ENCODE results near the gene RFC2. TPM values are rescaled to one million over a fixed set of nuclear protein-coding genes. Genes with fewer than 3 reads are reported as not detected.

The RFC2 gene
- total RNA-seq, 4 donors from 2014 or later = 7.3 to 17.7 (median 11.7) TPM

DNA sequence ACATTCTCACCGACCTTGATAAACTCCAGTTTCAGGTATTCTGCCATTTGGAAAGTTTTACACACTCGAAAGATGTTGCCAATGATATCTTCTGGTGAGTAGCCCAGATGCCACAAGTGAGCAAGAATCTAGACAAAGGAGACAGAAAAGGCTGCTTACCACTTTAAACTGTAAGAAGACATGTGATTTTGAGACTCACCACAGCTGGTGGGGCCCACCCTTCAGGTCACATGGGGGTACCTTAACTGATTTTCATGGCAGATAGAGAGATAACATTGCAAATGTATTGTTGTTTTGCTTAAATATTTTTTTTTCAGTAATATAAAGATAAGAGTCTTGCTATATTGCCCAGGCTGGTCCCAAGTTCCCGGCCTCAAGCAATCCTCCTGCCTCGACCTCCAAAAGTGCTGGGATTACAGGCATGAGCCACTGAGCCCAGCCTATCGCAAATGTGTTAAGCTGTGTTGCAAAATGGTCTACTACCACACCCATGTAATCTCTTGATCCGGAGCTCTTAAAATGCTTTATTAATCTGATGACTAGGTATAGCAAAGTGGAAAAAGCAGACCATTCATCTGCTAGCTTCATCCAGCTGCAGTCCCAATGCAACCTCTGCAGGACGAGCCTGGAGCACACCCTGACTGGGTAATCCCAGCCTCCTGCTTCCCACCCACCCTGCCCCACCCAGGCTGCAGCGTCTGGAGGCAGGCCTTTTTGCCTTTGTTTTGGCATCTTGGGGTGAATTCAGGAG, 18.5 kb downstream of the RFC2 start:
- TF ChIP-seq, protein P1, sequence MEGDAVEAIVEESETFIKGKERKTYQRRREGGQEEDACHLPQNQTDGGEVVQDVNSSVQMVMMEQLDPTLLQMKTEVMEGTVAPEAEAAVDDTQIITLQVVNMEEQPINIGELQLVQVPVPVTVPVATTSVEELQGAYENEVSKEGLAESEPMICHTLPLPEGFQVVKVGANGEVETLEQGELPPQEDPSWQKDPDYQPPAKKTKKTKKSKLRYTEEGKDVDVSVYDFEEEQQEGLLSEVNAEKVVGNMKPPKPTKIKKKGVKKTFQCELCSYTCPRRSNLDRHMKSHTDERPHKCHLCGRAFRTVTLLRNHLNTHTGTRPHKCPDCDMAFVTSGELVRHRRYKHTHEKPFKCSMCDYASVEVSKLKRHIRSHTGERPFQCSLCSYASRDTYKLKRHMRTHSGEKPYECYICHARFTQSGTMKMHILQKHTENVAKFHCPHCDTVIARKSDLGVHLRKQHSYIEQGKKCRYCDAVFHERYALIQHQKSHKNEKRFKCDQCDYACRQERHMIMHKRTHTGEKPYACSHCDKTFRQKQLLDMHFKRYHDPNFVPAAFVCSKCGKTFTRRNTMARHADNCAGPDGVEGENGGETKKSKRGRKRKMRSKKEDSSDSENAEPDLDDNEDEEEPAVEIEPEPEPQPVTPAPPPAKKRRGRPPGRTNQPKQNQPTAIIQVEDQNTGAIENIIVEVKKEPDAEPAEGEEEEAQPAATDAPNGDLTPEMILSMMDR (IDR thresholded peaks at IDR 0.05; ENCODE audit: low read depth) = no peak

GRCh38 chr7:74233655-74234285, 20.4 kb downstream of the RFC2 start:
- TF ChIP-seq, protein P1 (IDR thresholded peaks at IDR 0.05; ENCODE audit: low read depth) = no peak

GRCh38 chr7:74231232-74231590, 23.0 kb downstream of the RFC2 start:
- TF ChIP-seq, protein P1 (IDR thresholded peaks at IDR 0.05; ENCODE audit: low read depth) = no peak

DNA sequence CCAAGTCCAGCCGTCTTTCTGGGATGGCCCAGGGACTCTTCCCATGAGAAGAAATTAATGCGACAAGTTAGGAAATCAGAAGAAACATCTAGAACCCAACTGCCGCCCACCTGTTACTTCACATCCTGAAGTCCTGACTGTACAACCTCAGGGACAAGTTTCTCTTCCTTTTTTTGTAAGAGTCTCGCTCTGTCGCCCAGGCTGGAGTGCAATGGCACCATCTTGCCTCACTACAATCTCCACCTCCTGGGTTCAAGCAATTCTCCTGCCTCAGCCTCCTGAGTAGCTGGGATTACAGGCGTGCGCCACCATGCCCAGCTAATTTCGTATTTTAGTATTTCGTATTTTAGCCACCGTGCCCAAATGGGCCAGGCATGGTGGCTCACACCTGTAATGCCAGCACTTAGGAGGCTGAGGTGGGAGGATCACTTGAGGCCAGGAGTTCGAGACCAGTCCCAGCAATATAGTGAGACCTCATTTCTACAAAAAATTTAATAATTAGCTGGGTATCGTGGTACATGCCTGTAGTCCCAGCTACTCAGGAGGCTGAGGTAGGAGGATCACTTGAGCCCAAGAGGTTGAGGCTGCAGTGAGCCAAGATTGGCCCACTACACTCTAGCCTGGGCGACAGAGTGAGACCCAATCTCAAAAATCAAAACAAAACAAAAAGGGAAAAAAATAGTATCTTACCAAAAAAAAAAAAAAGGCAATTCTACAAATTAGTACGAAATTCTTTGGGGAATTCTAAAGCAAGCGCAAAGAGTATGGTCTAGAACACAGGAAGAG, 23.6 kb downstream of the RFC2 start:
- TF ChIP-seq, protein P1 (IDR thresholded peaks at IDR 0.05; ENCODE audit: low read depth) = no peak

- TF ChIP-seq, protein P1 (IDR thresholded peaks at IDR 0.05; ENCODE audit: low read depth) = no peak
Measured at GRCh38 chr7:74228951-74229900, 25.0 kb downstream of the RFC2 start.

GRCh38 chr7:74226633-74227032, 27.6 kb downstream of the RFC2 start:
- TF ChIP-seq, protein P1 (IDR thresholded peaks at IDR 0.05; ENCODE audit: low read depth) = no peak
